IMR-90 (cell line): ENCODE results near the gene RNF17. TPM values are rescaled to one million over a fixed set of nuclear protein-coding genes. Genes with fewer than 3 reads are reported as not detected.

Experiments
- ATAC-seq: fragments of 200-7000 bp; cut with Tn5 transposase; 2 replicates; pipeline ENCODE4 v1.9.1; 2020; ENCODE audit warnings: low read depth, mild to moderate bottlenecking, moderate library complexity
- BruUV-seq: library from RNA; stranded (reverse); fragments of 400-500 nt; replicated peaks from 2 replicates; lab custom pipeline; 2021; lab: Mats Ljungman, UMichigan
- CTCF ChIA-PET: fragments of 300-600 bp; formaldehyde crosslinking; extraction: SDS; loops from one replicate; lab custom pipeline; 2021; ENCODE audit warnings: antibody characterized with exemption; lab: Yijun Ruan, JAX
- POLR2A ChIA-PET: fragments of 300-600 bp; sonication (Branson Sonifier 250); formaldehyde crosslinking; loops from one replicate; lab custom pipeline; 2022; ENCODE audit warnings: antibody characterized with exemption; ENCODE audit not compliant: unreplicated experiment; lab: Charles Lee
- DNase-seq: peaks from one replicate; pipeline ENCODE4 v3.0.0; 2013
- H2AFZ ChIP-seq: replicated peaks from 2 replicates; pipeline ENCODE3; 2013; ENCODE audit warnings: low read length, mild to moderate bottlenecking; ENCODE audit not compliant: poor library complexity
- H2AK5ac ChIP-seq: 2 replicates; pipeline ENCODE4 v1.6.1; 2013; ENCODE audit warnings: low read depth, low read length, inconsistent platforms
- H2AK9ac ChIP-seq: replicated peaks from 2 replicates; pipeline ENCODE3; 2013; ENCODE audit warnings: mild to moderate bottlenecking, low read depth, low read length, moderate library complexity; ENCODE audit not compliant: poor library complexity
- H2BK120ac ChIP-seq: 2 replicates; pipeline ENCODE4 v1.6.1; 2013; ENCODE audit warnings: low read depth, low read length, inconsistent platforms
- H2BK15ac ChIP-seq: 3 replicates; pipeline ENCODE4 v1.6.1; 2013; ENCODE audit warnings: low read depth, low read length, inconsistent platforms
- H2BK20ac ChIP-seq: 2 replicates; pipeline ENCODE4 v1.6.1; 2013; ENCODE audit warnings: low read depth, mild to moderate bottlenecking, inconsistent platforms, low read length, moderate library complexity
- H2BK5ac ChIP-seq: 2 replicates; pipeline ENCODE4 v1.6.1; 2013; ENCODE audit warnings: mild to moderate bottlenecking, low read depth, low read length, inconsistent platforms; ENCODE audit not compliant: poor library complexity, severe bottlenecking
- H3K14ac ChIP-seq: replicated peaks from 2 replicates; pipeline ENCODE4 v1.6.1; 2013; ENCODE audit warnings: low read depth, low read length, inconsistent platforms
- H3K18ac ChIP-seq: 2 replicates; pipeline ENCODE4 v1.6.1; 2013; ENCODE audit warnings: low read depth, low read length, control low read depth
- H3K23ac ChIP-seq: 2 replicates; pipeline ENCODE4 v1.6.1; 2013; ENCODE audit warnings: low read depth, low read length, inconsistent platforms
- H3K27ac ChIP-seq: 2 replicates; pipeline ENCODE4 v1.5.1; 2013; ENCODE audit warnings: mild to moderate bottlenecking, control low read depth, low read length; ENCODE audit not compliant: insufficient read depth
- H3K27me3 ChIP-seq: 2 replicates; pipeline ENCODE4 v1.6.1; 2013; ENCODE audit warnings: low read length; ENCODE audit not compliant: control insufficient read depth, insufficient read depth
- H3K36me3 ChIP-seq: 2 replicates; pipeline ENCODE4 v1.6.1; 2013; ENCODE audit warnings: low read length, mixed read lengths; ENCODE audit not compliant: control insufficient read depth, insufficient read depth
- H3K4ac ChIP-seq: 2 replicates; pipeline ENCODE4 v1.6.1; 2013; ENCODE audit warnings: low read depth, low read length, inconsistent platforms
- H3K4me1 ChIP-seq: 2 replicates; pipeline ENCODE4 v1.6.1; 2013; ENCODE audit warnings: low read length, mixed read lengths; ENCODE audit not compliant: control insufficient read depth, insufficient read depth
- H3K4me2 ChIP-seq: 2 replicates; pipeline ENCODE4 v1.6.1; 2013; ENCODE audit warnings: low read depth, mild to moderate bottlenecking, control low read depth, low read length, moderate library complexity
- H3K4me3 ChIP-seq: 2 replicates; pipeline ENCODE4 v1.5.1; 2013; ENCODE audit warnings: low read depth, mild to moderate bottlenecking, control low read depth, low read length, moderate library complexity; ENCODE audit not compliant: insufficient read depth
- H3K56ac ChIP-seq: 2 replicates; pipeline ENCODE4 v1.6.1; 2013; ENCODE audit warnings: low read length, inconsistent platforms; ENCODE audit not compliant: insufficient read depth; ENCODE audit errors: extremely low read depth
- H3K79me1 ChIP-seq, 2 experiments: 2 replicates each; pipeline ENCODE4 v1.6.1; 2013; ENCODE audit warnings: low read length in 2 of 2, inconsistent platforms in 1 of 2, low read depth in 1 of 2
- H3K9ac ChIP-seq: 2 replicates; pipeline ENCODE4 v1.6.1; 2013; ENCODE audit warnings: low read depth, low read length, control low read depth
- H3K9me1 ChIP-seq: 2 replicates; pipeline ENCODE4 v1.6.1; 2013; ENCODE audit warnings: low read length, inconsistent platforms; ENCODE audit not compliant: insufficient read depth
- H3K9me3 ChIP-seq: 2 replicates; pipeline ENCODE4 v1.6.1; 2013; ENCODE audit warnings: low read length; ENCODE audit not compliant: control insufficient read depth, insufficient read depth
- H4K20me1 ChIP-seq: 2 replicates; pipeline ENCODE4 v1.6.1; 2013; ENCODE audit warnings: low read length, inconsistent platforms; ENCODE audit not compliant: insufficient read depth
- H4K5ac ChIP-seq: 2 replicates; pipeline ENCODE4 v1.6.1; 2013; ENCODE audit warnings: mild to moderate bottlenecking, low read depth, low read length, control low read depth
- H4K8ac ChIP-seq, 2 experiments: 2 replicates each; pipeline ENCODE4 v1.6.1; 2013; ENCODE audit warnings: low read depth in 2 of 2, low read length in 2 of 2, control low read depth in 1 of 2, inconsistent platforms in 1 of 2
- H4K91ac ChIP-seq: 2 replicates; pipeline ENCODE4 v1.6.1; 2013; ENCODE audit warnings: low read depth, low read length, inconsistent platforms; ENCODE audit not compliant: insufficient read depth
- CEBPB ChIP-seq: IDR thresholded peaks from 2 replicates; pipeline ENCODE4 v1.6.1; 2012; ENCODE audit warnings: low read depth, low read length, improper control_type of control experiment
- RAD21 ChIP-seq: IDR thresholded peaks from 2 replicates; pipeline ENCODE4 v1.6.1; 2012; ENCODE audit warnings: low read length, improper control_type of control experiment
- WGBS, 2 experiments: methylation state at CpG; one replicate each; pipeline versions ENCODE4 v1.1.5 to v1.1.7; 2013; ENCODE audit warnings: missing lambda C conversion rate in 2 of 2; ENCODE audit not compliant: insufficient read length in 1 of 2; ENCODE audit errors: extremely low coverage in 2 of 2; 5-methylcytosine and 5-hydroxymethylcytosine counted together
- dilution Hi-C: fragments of 300-500 bp; cut with HindIII; formaldehyde crosslinking; loops from one replicate; pipeline ENCODE4 v1.14.3; 2018; ENCODE audit warnings: low sequenced_read_pairs; ENCODE audit not compliant: unreplicated experiment
- in situ Hi-C: fragments of 300-500 bp; cut with MboI; formaldehyde crosslinking; loops from 3 replicates; pipeline ENCODE4 v1.14.3; 2019; ENCODE audit warnings: low sequenced_read_pairs, inconsistent platforms, mixed read lengths
- intact Hi-C: fragments of 100-400 bp; cut with micrococcal nuclease; formaldehyde crosslinking; loops from 2 replicates; pipeline ENCODE4 v1.10.0; 2022
- polyA plus RNA-seq, 3 experiments: library from polyadenylated mRNA; depleted of rRNA; stranded (reverse); fragments of >200 nt; gene quantifications; 2 replicates each; pipeline ENCODE4 v1.2.3, GENCODE V29; 2012; ENCODE audit warnings: low replicate concordance in 1 of 3
- total RNA-seq: library from RNA; depleted of rRNA; stranded (reverse); fragments of >200 nt; gene quantifications from 2 replicates; pipeline ENCODE4 v1.2.3, GENCODE V29; 2012

The RNF17 gene
- total and polyA plus RNA-seq, 2 of the 4 experiments (the other 2 are of a cell fraction), result 0.03 to 0.18 TPM

- Histone ChIP-seq H3K9me3 (no peaks in the 10 kb centered on the region), H3K18ac (no peak overlapping the region), H3K27me3 (peaks cover 4% of the 10 kb centered on the region; the same call in 1 of the 2 replicates), H2BK15ac (no peak overlapping the region), H3K4me3 (no peak overlapping the region), H2AK9ac (no peak overlapping the region), H4K91ac (no peak overlapping the region), H3K27ac (no peak overlapping the region), H3K14ac (no peak overlapping the region), H4K8ac (no peak overlapping the region), H2BK20ac (no peak overlapping the region), H2BK5ac (no peak overlapping the region), H2AK5ac (no peak overlapping the region), H4K20me1 (no peaks in the 10 kb centered on the region), H3K9ac (no peak overlapping the region), H4K5ac (no peak overlapping the region), H3K9me1 (no peaks in the 10 kb centered on the region), H2AFZ (no peak overlapping the region), H3K56ac (no peak overlapping the region), H3K4me2 (no peak overlapping the region), H2BK120ac (no peak overlapping the region), H3K23ac (no peak overlapping the region), H3K4ac (no peak overlapping the region), H3K4me1 (no peaks in the 10 kb centered on the region), H3K36me3 (no peaks in the 10 kb centered on the region), H3K79me1 (no peaks in the 10 kb centered on the region)
- POLR2A ChIA-PET, result no interaction called here
- TF ChIP-seq RAD21 (no peak), CEBPB (peak; percentile 53)
- DNase-seq (no peak), ATAC-seq (no peak)
- intact Hi-C loops (no loop called here), in situ Hi-C loops (no loop called here), dilution Hi-C loops (no loop called here)
- CTCF ChIA-PET, result no interaction called here
- BruUV-seq, result no TSS peak
- WGBS, 2 experiments, result 25% methylated on average over 3 of the region's 4 CpGs; no CpG with 5 or more reads in 1 of the 2 experiments
Measured at GRCh38 chr13:24717217-24717616, 46.8 kb upstream of the RNF17 start.
